HG03095 (cell line): ENCODE data around the gene CA11.
"Not testable (repeated sequence)": the region's sequence is repeated elsewhere in the genome, so short reads cannot be mapped to it uniquely, and the experiment has no call there.

Source experiments
- ATAC-seq: cut with Tn5 transposase; IDR thresholded peaks from one replicate; pipeline ENCODE4 v1.9.1; 2021; ENCODE audit warnings: moderate library complexity; ENCODE audit not compliant: unreplicated experiment

Gene CA11

GRCh38 chr19:48669903-48670668 lies 24.1 kb upstream of the CA11 start:
- no peak for ATAC-seq

GRCh38 chr19:48668761-48669160 lies 22.8 kb upstream of the CA11 start:
- ATAC-seq, result no peak

GRCh38 chr19:48668332-48668731 lies 22.3 kb upstream of the CA11 start:
- no peak for ATAC-seq

- no peak for ATAC-seq
Observed at GRCh38 chr19:48665786-48666185, 19.8 kb upstream of the CA11 start.

GRCh38 chr19:48664476-48664875 lies 18.5 kb upstream of the CA11 start:
- ATAC-seq, result no peak

- no peak for ATAC-seq
Observed at GRCh38 chr19:48663667-48664066, 17.7 kb upstream of the CA11 start.

GRCh38 chr19:48661711-48662090 lies 15.7 kb upstream of the CA11 start:
- no peak for ATAC-seq

GRCh38 chr19:48660852-48661710 lies 15.1 kb upstream of the CA11 start:
- ATAC-seq, result peak; percentile 75

- ATAC-seq, result no peak
Observed at GRCh38 chr19:48659768-48660167, 13.8 kb upstream of the CA11 start.

- no peak for ATAC-seq
Observed at GRCh38 chr19:48658483-48658882, 12.5 kb upstream of the CA11 start.

GRCh38 chr19:48657828-48658227 lies 11.8 kb upstream of the CA11 start:
- ATAC-seq, result not testable (repeated sequence)

- ATAC-seq, result no peak
Observed at GRCh38 chr19:48656840-48657474, 11.0 kb upstream of the CA11 start.

GRCh38 chr19:48654299-48655059 lies 8.5 kb upstream of the CA11 start:
- ATAC-seq, result no peak

GRCh38 chr19:48651683-48652048 lies 5.7 kb upstream of the CA11 start:
- no peak for ATAC-seq

GRCh38 chr19:48650974-48651682 lies 5.1 kb upstream of the CA11 start:
- no peak for ATAC-seq

- ATAC-seq, result no peak
Observed at GRCh38 chr19:48648134-48648533, 2.1 kb upstream of the CA11 start.

GRCh38 chr19:48646722-48647216 lies 782 bp upstream of the CA11 start:
- no peak for ATAC-seq

GRCh38 chr19:48645620-48646000 lies 377 bp downstream of the CA11 start:
- ATAC-seq, result no peak

- no peak for ATAC-seq
Observed at GRCh38 chr19:48644839-48645619, 958 bp downstream of the CA11 start.

- ATAC-seq, result no peak
Observed at GRCh38 chr19:48644355-48644754, 1.6 kb downstream of the CA11 start.
